ENCODE results near the gene NAB2. TPM values are rescaled to one million over a fixed set of nuclear protein-coding genes. Genes with fewer than 3 reads are reported as not detected.
A peak's percentile ranks its signal among the peaks of the same experiment; 100 is the strongest.

NAB2 gene
- total and polyA plus RNA-seq, 9 of the 15 experiments (the other 6 are each of a cell fraction or from before 2014, with no cell fraction given): 0.45 to 40.9 (median 20.4) TPM

DNA sequence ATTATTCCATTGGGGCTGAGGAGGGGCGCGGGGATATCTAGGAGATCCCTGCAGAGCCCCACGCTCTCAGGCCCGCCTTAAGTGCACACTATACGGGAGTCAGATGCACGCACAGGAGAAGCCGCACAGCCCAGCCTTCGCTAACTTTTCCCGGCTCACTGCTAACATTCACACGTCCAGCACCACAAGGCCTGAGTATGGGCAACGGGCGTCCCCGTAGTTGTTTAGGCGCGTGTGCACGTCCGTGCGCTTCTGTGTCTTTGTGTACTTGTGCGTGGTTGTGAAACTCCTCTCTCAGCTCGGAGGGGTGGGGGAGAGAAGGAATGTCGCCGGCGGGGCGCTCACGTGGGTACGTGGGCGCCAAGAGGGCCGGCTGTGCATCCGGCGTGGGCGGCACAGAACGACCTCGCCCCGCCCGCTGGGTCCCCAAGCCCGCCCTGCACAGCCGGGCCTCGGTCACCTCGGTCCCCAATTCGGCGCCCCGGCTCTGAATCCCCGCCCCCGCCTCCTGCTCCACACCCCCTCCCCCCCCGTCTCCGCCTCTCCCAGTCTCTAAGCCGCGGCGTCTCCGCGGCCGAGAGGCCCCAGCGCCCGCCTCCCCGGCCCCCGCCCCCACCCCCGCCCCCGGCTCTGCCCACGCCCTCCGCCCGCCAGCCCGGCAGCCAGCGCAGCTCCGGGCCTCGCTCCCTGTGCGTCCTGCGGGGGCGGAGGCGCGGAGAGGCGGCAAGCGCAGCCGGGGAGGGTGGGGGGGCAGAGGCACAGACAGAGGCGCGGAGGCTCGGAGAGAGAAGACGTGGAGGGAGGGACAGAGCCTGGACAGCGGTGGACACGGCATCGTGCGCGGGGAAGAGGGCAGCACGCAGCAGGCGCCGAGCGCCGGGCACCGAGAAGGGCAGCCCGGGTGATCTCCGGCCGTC is at the start of gene NAB2 (continued):
- TF ChIP-seq RBBP5 (IDR thresholded peaks at IDR 0.05; ENCODE audit: borderline replicate concordance, insufficient read depth, low read length, poor library complexity, severe bottlenecking) (peak; percentile 69), ZBTB40 (IDR thresholded peaks at IDR 0.05) (0 out of 2 replicates have a peak, but pooled peaks have one; percentile 38), ZBTB40 (CRISPR knock-in tag; IDR thresholded peaks at IDR 0.05) (no peak), EGR1 (conservative IDR thresholded peaks at IDR 0.05) (peak; percentile 98)

Measured in K562 (cell line).